Measurements from ENCODE around the gene LYPD3.
"Not testable (repeated sequence)": the region's sequence is repeated elsewhere in the genome, so short reads cannot be mapped to it uniquely, and the experiment has no call there.

The LYPD3 gene

DNA sequence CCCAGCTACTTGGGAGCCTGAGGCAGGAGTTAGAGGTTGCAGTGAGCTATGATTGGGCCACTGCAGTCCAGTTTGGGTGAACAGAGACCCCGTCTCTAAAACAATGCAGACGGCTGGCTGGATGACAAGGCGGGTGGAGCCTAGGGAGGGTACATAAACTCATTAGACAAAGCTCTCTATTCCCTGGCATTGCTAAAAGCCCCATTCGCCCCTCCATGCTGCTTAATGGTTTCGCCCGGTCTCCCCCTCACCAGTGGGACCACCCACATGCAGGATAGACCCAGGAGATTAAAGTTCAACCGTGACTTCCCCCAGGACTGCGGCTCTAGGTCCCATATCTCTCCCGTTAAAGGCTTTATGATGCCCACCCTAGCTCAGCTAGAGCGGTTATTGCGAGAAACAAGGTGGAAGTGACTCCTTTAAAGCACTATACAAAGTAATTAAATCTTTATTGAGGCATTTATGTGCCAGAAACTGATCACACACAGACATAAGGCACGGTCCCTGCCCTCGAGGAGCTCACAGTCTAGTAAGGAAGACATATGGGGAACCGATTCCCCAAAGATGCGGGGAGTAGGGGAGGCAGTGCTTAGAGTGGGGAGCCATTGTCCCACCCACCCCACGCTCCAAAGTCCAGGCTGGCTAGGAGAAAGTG, 4.9 kb downstream of the LYPD3 start:
- peak overlapping the region in 1 of 2 donors; percentile 57 for H3K4me3 Mint-ChIP-seq
- DNase-seq (no peak), ATAC-seq (no peak)
- H3K4me1 Mint-ChIP-seq, result peaks cover 39% of the 10 kb centered on the region
- no peaks in the 10 kb centered on the region for H3K27me3 Mint-ChIP-seq
- no peak overlapping the region for H3K27ac Mint-ChIP-seq
- no peaks in the 10 kb centered on the region for H3K9me3 Mint-ChIP-seq

DNA sequence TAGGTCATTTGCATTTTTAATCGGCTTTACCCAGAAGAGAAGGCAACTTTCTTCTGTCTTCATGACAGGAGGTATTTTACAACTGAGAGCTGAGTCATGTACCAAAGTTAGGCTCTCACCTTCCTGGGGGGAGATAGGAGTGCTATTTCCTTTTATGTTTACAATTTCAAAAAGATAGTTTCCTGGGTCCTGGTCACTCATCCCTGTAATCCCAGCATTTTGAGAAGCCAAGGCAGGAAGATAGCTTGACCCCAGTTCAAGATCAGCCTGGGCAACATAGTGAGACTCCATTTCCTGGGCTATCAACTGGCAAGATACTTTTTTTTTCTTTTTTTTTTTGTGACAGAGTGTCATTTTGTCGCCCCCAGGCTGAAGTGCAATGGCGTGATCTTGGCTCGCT, 7.6 kb downstream of the LYPD3 start:
- peaks cover 27% of the 10 kb centered on the region for H3K4me1 Mint-ChIP-seq
- no peak overlapping the region for H3K4me3 Mint-ChIP-seq
- H3K27ac Mint-ChIP-seq, result peak overlapping the region in 1 of 2 donors; percentile 40
- DNase-seq (no peak), ATAC-seq (no peak)
- no peaks in the 10 kb centered on the region for H3K27me3 Mint-ChIP-seq
- peaks cover under 1 to 1% of the 10 kb centered on the region in 2 donors for H3K9me3 Mint-ChIP-seq

DNA sequence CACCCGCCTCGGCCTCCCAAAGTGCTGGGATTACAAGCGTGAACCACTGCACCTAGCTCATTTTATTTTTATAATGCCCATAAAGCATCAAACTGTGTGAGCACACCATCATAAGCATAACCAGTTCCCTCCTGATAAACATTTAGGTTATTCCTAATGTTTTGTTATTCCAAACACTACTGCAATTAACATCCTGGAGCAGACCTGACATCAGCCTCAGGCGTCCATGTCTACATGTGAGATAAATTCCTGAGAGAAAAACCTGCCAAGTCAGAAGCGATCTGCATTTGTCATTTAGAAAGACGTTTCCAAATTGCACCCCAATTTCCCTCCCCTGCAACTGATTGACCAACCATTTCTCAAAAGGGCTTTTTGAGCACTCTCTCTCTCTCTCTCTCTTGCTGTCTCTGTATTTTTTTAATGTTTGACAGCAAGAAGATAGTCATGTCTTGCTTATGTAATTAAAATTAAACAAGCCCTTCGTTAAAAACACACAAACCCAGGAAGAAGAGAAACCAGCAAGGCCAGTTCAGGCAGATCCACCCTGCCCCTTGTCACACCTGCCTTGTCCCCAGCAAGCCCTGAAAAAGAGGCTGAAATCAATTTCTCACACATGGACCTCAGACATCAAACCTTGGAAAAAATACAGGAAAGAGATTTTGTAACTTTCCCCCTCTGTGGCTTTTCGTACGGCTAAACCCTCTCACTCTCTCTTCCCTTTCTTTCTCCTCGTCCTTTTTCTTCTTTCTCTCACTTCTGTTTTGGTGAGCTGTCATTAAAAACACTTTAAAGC, 9.9 kb downstream of the LYPD3 start:
- peak overlapping the region in 1 of 2 donors; percentile 19 for H3K27ac Mint-ChIP-seq
- peaks cover 24% of the 10 kb centered on the region for H3K4me1 Mint-ChIP-seq

DNA sequence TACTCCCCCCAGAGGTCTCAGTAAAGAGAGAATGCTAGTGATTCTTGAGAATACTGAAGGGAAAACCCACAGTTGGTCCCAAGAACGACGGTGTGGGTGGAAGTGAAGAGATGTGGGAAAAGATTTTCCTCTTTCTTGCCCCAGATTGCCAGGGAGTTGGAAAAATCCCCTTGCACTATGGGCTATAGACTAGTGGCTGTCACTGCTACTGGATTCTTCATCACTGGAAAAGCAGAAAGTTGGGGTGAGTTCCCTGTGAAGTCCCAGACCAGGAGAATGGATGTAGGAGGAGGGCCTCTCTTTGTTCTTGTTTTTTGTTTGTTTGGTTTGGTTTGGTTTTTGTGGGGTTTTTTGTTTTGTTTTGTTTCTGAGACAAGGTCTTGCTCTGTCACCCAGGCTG, 11.4 kb downstream of the LYPD3 start:
- Mint-ChIP-seq H3K4me3 (no peak overlapping the region), H3K9me3 (peaks cover 7 to 9% of the 10 kb centered on the region in 2 donors), H3K4me1 (peaks cover 26% of the 10 kb centered on the region), H3K27me3 (no peaks in the 10 kb centered on the region), H3K27ac (no peak overlapping the region)
- DNase-seq (no peak), ATAC-seq (no peak)

More for the DNA sequence above, 9.9 kb downstream of the LYPD3 start:
- H3K27me3 Mint-ChIP-seq, result no peaks in the 10 kb centered on the region
- ATAC-seq (no peak), DNase-seq (no peak)
- H3K4me3 Mint-ChIP-seq, result no peak overlapping the region
- peaks cover 7 to 9% of the 10 kb centered on the region in 2 donors for H3K9me3 Mint-ChIP-seq

DNA sequence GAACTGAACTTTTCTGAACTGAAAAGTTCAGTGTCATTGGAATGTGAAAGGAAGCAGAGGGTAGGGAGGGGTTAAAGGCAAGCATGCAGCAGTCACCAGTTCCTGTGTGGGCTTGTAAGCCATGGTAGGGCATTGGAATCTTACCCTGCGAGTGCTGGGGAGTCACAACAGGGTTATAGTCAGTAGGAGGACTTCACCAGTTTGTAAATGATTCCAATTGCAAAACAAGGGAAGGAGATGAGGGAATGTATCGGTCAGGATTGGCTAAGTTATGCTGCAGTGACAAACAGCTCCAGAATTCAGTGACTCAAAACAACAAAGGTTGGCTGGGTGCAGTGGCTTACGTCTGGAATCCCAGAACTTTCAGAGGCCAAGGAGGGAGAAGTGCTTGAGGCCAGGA, 12.8 kb downstream of the LYPD3 start:
- H3K4me1 Mint-ChIP-seq, result peaks cover 26% of the 10 kb centered on the region

DNA sequence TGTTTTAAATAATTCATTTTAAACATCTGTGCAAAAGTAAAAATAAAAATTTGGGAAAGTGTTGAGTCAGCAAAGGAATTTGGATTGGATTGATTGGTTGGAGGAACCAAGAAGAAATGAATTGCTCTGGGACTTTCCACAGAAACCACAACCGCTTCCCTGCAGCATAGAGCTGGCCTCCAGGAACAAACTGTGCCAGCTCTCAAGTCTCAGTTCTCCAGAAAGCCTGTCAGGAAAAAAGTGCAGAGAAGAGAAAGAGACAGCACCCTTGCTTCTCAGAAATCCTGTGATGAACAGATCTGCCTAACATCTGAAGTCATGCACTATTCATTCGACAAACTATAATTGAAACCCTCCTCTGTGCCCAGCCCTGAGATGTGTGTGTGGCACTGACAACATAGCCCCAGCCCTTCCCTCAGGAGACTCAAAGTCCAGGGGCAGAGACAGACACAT, 14.8 kb downstream of the LYPD3 start:
- ATAC-seq, result no peak
- peaks cover 30% of the 10 kb centered on the region for H3K4me1 Mint-ChIP-seq
- no peak for DNase-seq
- H3K9me3 Mint-ChIP-seq, result peaks cover 7 to 9% of the 10 kb centered on the region in 2 donors
- H3K27ac Mint-ChIP-seq, result peak overlapping the region in 1 of 2 donors; percentile 42
- H3K27me3 Mint-ChIP-seq, result no peaks in the 10 kb centered on the region
- no peak overlapping the region for H3K4me3 Mint-ChIP-seq

More for the DNA sequence above, 12.8 kb downstream of the LYPD3 start:
- Mint-ChIP-seq H3K4me3 (no peak overlapping the region), H3K9me3 (peaks cover 7 to 9% of the 10 kb centered on the region in 2 donors), H3K27ac (peak overlapping the region in 1 of 2 donors; percentile 37), H3K27me3 (no peaks in the 10 kb centered on the region)
- ATAC-seq (no peak), DNase-seq (no peak)

DNA sequence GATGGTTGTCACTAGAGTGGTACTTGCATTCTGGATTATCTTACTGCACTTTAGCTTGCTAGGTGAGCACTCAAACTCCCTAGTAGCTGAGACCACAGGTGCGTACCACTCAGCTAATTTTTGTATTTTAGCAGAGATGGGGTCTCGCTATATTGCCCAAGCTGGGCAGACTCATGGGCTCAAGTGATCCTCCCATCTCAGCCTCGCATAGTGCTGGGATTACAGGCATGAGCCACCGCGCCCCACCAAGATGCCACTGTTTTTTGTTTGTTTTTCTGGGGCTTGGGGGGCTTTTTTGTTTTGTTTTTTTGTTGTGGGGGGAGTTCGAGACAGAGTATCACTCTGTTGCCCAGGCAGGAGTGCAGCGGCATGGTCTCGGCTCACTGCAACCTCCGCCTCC, 17.8 kb downstream of the LYPD3 start:
- DNase-seq, result no peak
- Mint-ChIP-seq H3K4me3 (no peak overlapping the region), H3K4me1 (peaks cover 37% of the 10 kb centered on the region), H3K27me3 (no peaks in the 10 kb centered on the region), H3K27ac (no peak overlapping the region), H3K9me3 (peaks cover 5 to 6% of the 10 kb centered on the region in 2 donors)
- ATAC-seq, result no peak

DNA sequence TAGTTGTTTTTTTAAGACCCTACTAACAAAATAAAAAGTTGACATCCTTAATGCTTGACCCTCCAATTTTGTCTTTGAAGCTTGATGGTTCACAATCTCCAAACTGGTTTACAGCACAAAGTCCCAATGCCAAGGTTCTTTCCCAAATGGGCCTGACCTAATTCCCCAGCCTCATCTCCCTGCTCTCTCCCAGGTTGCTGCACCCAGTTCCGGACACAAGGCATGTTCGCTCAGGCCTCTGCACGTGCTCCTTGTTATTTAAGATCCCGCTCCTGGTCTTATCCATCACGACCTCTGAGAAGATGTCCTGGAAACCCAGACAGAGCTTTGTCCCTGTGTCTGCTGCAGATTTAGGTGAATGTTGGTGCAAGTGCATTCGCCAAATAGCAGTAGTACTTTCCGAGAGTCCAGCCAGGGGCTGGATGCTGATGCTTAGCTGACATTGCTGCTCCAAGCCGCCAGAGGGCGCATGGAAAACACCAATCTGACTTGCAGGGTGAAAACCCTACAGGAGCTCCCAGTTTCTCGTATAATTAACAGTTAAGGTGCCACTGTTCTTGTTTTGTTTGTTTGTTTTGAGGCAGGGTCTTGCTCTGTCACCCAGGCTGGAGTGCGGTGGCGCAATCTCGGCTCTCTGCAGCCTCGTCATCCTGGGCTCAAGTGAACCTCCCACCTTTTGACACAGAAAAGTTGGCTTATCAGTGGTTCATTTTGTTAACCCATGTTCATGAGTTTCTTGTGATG, 18.5 kb downstream of the LYPD3 start:
- H3K4me3 Mint-ChIP-seq, result no peak overlapping the region
- no peaks in the 10 kb centered on the region for H3K9me3 Mint-ChIP-seq
- ATAC-seq (peak; percentile 80), DNase-seq (peak; percentile 66 to 75)
- H3K27ac Mint-ChIP-seq, result no peak overlapping the region
- no peaks in the 10 kb centered on the region for H3K27me3 Mint-ChIP-seq
- peaks cover 31% of the 10 kb centered on the region for H3K4me1 Mint-ChIP-seq

DNA sequence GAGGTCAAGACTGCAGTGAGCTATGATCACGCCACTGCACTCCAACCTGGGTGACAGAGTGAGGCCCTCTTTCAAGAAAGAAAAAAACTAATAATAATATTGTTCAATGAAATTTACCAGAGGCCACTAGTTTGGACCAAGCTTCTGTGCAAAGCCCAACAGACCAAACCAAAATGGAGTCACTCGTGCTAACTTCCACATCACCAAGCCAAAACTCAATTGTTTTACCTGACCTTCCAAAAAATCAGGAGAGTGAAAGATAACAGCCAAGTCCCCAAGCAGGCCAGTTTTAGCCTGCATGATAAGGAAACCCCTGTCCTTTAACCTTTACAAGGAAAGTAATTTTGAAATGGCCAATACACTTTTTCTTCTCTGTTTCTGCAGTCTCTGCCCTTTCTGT, 20.0 kb downstream of the LYPD3 start:
- DNase-seq (no peak), ATAC-seq (no peak)
- Mint-ChIP-seq H3K27ac (no peak overlapping the region), H3K9me3 (no peaks in the 10 kb centered on the region), H3K27me3 (no peaks in the 10 kb centered on the region), H3K4me3 (no peak overlapping the region), H3K4me1 (peaks cover 21% of the 10 kb centered on the region)

DNA sequence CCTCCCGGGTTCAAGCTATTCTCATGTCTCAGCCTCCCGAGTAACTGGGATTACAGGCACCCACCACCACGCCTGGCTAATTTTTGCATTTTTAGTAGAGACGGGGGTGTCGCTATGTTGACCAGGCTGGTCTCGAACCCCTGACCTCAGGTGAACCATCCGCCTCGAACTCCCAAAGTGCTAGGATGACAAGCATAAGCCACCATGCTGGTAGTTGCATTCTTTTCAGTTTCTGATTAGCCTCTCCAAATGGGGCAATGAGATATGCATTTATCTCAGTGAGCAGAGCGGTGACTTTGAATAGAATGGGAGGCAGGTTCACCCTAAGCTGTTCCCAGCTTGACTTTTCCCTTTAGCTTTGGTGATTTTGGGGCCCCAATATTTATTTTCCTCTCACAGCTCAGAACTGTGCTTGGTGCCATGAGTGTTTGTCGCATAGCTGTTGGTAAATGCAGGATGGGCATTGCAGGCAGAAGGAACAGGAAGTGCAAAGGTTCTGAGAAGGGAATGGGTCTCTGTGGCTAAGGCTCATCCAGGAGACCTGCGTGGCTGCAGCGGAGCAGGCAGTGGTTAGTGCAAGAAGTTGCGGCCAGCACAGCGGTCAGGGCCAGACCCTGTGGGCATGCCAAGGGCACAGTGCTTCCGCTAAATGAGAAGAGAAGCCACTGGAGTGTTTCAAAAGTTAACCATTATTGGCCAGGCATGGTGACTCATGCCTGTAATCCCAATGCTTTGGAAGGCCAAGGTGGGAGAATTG, 20.7 kb downstream of the LYPD3 start:
- no peaks in the 10 kb centered on the region for H3K9me3 Mint-ChIP-seq
- peaks cover 20% of the 10 kb centered on the region for H3K4me1 Mint-ChIP-seq
- H3K4me3 Mint-ChIP-seq, result no peak overlapping the region
- H3K27ac Mint-ChIP-seq, result no peak overlapping the region
- H3K27me3 Mint-ChIP-seq, result no peaks in the 10 kb centered on the region
- ATAC-seq (no peak), DNase-seq (no peak)

DNA sequence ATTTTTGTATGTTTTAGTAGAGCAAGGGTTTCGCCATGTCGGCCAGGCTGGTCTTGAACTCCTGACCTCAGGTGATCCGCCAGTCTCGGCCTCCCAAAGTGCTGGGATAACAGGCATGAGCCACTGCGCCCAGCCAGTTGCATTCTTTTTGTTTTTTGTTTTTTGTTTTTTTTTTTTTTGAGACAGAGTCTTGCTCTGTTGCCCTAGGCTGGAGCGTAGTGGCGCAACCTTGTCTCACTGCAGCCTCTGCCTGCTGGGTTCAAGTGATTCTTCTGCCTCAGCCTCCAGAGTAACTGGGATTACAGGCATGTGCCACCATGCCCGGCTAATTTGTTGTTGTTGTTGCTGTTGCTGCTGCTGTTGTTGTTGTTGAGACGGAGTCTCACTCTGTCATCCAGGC, 21.3 kb downstream of the LYPD3 start:
- H3K4me1 Mint-ChIP-seq, result peaks cover 23% of the 10 kb centered on the region
- not testable (repeated sequence) for H3K27me3 Mint-ChIP-seq, ATAC-seq, DNase-seq, H3K27ac Mint-ChIP-seq, H3K9me3 Mint-ChIP-seq, H3K4me3 Mint-ChIP-seq

DNA sequence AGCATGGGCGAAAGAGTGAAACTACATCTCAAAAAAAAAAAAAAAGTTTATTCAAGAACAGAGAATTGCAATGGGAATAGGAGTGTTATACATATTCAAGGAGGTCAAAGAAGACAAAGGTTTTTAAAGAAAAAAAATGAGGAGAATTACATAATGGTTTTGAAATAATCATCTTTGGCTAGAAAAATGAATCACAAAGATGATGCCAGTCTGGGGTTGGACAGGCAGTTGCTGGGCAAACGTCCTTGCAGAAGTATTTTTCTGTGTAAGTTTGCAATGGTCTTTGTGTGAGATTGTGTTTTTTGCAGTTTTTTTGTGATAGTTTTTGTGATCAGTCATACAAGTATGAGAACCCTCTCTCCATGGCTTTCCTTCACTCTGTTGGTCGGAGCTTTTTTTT, 23.7 kb downstream of the LYPD3 start:
- Mint-ChIP-seq H3K27me3 (no peaks in the 10 kb centered on the region), H3K27ac (no peak overlapping the region), H3K4me3 (no peak overlapping the region), H3K9me3 (no peaks in the 10 kb centered on the region), H3K4me1 (peaks cover 34% of the 10 kb centered on the region)
- ATAC-seq (no peak), DNase-seq (no peak)

DNA sequence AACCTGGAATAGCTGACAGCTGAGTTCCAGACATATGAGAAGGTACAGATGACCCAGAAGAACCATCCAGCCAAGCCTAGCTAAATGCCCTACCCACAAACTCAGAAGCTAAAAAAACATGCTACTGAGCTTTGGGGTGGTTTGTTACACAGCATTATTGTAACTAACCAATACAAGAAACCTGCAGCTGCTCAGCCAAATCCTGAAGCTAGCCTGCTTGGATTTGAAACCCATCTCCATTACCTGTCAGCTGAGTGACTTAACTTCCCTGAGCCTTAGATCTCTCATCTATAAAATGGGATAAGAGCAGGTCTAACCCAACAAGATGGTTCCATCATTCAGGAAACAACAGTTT, 25.7 kb downstream of the LYPD3 start:
- DNase-seq (no peak), ATAC-seq (no peak)
- no peak overlapping the region for H3K4me3 Mint-ChIP-seq
- no peaks in the 10 kb centered on the region for H3K27me3 Mint-ChIP-seq
- H3K27ac Mint-ChIP-seq, result no peak overlapping the region
- no peaks in the 10 kb centered on the region for H3K9me3 Mint-ChIP-seq
- peaks cover 33% of the 10 kb centered on the region for H3K4me1 Mint-ChIP-seq

DNA sequence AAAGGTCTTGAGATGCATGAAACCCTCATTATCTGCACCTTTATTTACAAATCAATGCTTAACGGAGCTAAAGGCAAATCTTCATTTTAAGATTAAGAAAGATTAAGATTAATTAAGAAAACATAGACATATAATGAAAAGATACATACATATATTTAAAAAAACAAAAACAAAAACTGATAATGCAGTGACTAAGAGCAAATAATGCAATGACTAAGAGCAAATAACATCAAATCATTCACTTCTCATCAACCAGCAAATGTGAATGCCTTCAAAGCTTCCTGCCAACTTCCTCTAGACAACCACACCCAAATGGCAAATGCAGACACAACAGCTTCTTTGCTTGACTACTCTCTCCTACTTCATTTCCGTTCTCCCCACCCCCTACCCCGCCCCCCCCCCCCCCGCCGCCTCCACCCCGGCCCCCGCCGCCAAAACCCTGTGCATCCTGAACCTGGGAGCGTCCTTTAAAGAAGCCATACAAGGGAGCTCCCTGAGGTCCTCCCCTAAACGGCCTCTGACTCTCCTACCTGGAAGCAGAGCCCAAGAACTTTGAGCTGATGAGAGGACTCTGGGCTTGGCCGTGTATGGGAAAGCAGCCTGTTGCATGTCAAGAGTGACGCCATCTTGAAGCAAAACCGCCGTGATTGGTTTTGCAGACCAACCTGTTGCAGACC, 26.2 kb downstream of the LYPD3 start:
- H3K27me3 Mint-ChIP-seq, result no peaks in the 10 kb centered on the region
- no peaks in the 10 kb centered on the region for H3K9me3 Mint-ChIP-seq
- ATAC-seq (peak; percentile 71), DNase-seq (no peak)
- peaks cover 33% of the 10 kb centered on the region for H3K4me1 Mint-ChIP-seq
- H3K27ac Mint-ChIP-seq, result peak overlapping the region in 1 of 2 donors; percentile 65
- no peak overlapping the region for H3K4me3 Mint-ChIP-seq

Measured in stimulated activated naive CD8-positive, alpha-beta T cell treated with anti-CD3 and anti-CD28 coated beads, Interleukin-15, amount 100 ng/mL, for 72 hours (primary cell).